Stimulated activated CD8-positive, alpha-beta memory T cell treated with anti-CD3 and anti-CD28 coated beads, Interleukin-4, amount 100 ng/mL, for 24 hours (primary cell): ENCODE data around the gene PRDM11.
A peak's percentile ranks its signal among the peaks of the same experiment; 100 is the strongest.

ENCODE experiments used
- DNase-seq: peaks from one replicate; pipeline ENCODE4 v3.0.0-alpha.2; 2020; ENCODE audit warnings: low read depth

The PRDM11 gene

DNA sequence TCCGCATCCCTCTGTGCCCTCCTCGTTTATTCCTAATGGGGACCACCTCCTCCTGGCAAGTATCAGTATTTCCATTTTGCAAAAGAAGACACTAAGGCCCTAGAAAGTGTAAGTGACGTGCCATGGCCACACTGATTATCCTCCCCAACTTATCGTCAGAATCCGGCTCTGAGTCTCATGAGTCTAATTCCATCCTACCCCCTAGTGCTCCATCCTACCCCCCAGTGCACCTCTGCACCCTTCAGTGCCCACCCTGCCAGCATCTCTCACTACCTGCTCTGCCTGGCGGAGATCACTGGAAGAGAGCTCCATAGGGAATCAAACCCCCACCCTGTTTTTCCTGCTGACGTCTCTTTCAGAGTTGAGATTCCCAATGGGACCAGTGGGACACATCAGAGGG is 31.8 kb downstream of the PRDM11 start:
- DNase-seq, result no peak

DNA sequence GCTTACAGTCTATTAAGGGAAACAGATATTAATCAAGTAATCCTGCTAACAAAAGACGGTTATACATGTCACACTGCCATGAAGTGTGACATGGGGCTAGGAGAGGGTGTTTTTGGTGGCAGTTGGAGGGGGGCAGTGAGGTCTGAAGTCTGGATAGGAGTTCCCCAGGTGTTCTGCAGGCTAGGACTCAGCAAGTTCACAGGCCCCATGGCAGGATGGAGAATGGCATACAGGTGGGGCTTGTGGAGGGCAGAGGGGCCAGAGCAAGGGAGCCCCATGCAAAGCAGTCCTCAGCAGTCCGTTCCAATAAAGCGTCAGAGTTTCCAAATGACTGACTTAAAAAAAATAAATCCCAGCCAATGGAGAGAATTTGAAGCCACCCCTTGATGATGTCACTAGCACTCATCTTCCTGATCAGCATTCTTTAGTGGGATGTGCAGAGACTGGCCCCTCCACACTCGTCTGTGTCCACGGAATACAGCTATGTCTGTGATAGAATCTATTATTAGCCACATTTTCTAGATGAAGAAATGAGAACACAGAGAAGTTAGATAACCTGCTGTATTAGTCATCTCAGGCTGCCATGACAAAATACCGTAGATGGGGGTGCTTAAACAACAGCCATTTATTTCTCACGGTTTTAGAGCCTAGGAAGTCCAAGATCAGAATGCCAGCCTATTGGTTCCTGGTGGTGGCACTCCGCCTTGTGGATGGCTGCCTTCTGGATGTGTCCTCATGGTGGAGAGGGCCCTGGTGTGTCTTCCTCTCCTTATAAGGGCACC is 32.6 kb downstream of the PRDM11 start:
- DNase-seq, result no peak

- DNase-seq, result no peak
Observed at GRCh38 chr11:45179686-45180178, 33.3 kb downstream of the PRDM11 start.

GRCh38 chr11:45180179-45180847 is 33.9 kb downstream of the PRDM11 start:
- DNase-seq, result no peak

- DNase-seq, result peak; percentile 52
Observed at GRCh38 chr11:45180848-45181192, 34.4 kb downstream of the PRDM11 start.

DNA sequence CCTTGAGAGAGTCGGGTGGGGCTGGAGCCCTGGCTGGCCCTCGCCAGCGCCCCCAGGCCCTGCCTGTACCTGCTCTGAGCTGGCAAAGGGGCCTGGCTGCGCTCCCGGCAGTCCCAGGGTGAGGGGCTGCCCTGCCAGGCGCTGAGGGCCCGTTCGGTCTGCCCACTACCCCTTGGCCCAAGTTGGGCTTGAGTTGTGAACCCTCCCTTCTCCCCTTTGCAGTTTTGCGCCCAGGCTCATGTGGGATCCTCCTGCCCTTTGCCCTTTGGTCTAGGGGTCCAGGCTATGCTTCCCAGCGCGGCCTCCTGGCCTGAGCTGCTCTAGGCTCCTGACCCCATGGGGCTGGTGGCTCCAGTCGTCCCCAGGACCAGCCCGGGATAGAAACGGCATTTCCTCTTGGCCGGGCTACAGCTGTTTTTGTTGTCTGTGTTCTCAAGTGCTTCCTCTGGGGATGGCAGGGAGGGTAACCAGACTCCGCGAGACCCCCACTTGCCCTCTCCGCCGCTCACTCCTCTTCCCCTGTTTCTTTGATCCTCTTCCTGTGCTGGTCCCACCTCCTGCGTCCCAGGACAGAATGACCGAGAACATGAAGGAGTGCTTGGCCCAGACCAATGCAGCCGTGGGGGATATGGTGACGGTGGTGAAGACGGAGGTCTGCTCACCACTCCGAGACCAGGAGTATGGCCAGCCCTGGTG is 34.9 kb downstream of the PRDM11 start:
- no peak for DNase-seq

- no peak for DNase-seq
Observed at GRCh38 chr11:45181889-45182550, 35.6 kb downstream of the PRDM11 start.

DNA sequence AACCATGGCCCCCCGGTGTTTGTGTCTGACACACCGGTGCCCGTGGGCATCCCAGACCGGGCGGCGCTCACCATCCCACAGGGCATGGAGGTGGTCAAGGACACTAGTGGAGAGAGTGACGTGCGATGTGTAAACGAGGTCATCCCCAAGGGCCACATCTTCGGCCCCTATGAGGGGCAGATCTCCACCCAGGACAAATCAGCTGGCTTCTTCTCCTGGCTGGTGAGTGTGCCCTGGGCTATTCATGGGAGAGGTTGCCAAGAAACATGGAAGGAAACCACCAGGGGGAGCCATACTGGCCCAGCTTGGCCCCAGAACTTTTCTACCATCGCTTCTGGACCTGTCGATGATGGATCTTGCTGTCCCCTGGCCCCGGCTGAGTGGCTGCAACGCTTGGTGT is 36.5 kb downstream of the PRDM11 start:
- DNase-seq, result no peak

- DNase-seq, result no peak
Observed at GRCh38 chr11:45184640-45185039, 38.2 kb downstream of the PRDM11 start.

DNA sequence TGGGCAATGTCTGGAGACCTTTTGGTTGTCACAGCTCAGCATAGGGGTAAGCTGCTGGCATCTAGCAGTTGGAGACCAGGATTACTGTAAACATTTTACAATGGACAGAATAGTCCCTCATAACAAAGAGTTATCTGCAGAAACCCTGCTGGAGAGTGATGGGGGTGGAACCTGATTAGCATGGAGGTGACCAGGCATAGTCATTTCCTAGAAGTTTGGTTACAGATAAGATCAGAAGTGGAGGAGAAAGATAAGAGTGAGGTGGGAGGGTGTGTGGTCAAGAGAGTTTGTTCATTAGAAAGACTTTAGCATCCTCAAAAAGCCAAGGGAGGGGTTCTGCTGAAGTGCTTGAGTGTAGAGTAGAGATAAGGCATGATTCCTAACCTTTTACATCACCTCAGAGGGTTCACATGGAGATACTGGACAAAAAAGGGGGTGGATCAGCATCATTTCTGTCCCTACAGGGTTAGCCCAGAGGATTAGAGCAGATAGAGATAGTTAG is 38.8 kb downstream of the PRDM11 start:
- DNase-seq, result no peak

GRCh38 chr11:45187375-45187774 is 40.9 kb downstream of the PRDM11 start:
- DNase-seq, result no peak

- DNase-seq, result no peak
Observed at GRCh38 chr11:45188127-45188526, 41.7 kb downstream of the PRDM11 start.

DNA sequence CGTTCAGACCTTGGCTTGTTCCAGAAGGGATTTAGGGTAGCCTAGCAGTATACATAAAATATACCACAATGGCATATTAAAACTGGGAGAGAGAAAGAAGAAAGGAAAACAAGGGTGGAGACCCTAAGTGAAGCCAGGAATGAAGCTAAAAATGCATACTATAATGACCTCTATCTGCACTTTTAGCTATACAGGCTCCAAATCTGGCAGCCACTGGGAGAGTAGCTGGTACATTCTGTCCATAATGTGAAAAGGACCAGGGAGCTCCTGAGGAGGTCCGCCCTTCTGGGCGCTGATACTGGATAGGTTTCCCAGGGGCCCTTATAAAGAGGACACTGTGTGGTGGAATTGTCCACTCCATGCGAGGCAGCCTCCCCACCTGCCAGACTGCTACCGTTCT is 42.8 kb downstream of the PRDM11 start:
- DNase-seq, result no peak

DNA sequence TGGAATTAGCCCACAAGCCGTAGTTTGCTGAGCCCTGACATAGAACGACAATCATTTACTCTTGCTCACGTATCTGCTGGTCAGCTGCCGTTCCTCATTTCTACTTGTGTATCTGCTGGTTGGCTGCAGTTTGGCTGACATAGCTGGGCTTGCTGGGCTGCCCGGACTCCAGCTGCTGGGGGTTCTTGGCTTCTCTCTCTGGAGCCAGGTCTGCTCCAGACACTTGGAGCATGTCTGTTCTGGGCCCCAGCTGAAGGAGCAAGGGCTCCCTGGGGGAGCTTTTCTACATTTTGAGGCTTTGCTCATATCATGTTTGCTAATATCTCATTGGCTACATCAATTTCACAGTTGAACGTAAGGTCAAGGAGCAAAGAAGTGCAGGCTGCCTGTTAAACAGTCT is 47.3 kb downstream of the PRDM11 start:
- DNase-seq, result no peak

- DNase-seq, result no peak
Observed at GRCh38 chr11:45204761-45205160, 58.3 kb downstream of the PRDM11 start.

- no peak for DNase-seq
Observed at GRCh38 chr11:45205978-45206377, 59.5 kb downstream of the PRDM11 start.

DNA sequence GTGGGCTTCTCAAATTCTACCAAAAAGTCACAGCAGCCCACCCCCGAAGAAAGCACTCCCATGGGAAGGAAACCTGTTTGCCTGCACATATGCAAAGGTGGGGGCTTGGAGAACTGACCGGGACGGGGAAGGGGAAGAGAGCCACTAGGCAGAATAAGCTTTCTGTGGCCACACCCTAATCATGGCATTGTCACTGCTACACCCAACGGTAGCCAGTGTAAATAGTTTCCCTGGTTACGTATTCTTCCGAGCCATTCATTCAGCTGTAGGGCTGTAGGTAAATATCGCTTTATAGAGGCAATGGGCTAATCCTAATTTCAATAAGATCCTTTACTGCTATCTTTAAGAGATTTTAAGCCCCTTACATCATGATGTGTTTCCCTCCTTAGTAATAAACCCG is 61.7 kb downstream of the PRDM11 start:
- DNase-seq, result no peak

GRCh38 chr11:45209000-45209879 is 62.8 kb downstream of the PRDM11 start:
- no peak for DNase-seq

DNA sequence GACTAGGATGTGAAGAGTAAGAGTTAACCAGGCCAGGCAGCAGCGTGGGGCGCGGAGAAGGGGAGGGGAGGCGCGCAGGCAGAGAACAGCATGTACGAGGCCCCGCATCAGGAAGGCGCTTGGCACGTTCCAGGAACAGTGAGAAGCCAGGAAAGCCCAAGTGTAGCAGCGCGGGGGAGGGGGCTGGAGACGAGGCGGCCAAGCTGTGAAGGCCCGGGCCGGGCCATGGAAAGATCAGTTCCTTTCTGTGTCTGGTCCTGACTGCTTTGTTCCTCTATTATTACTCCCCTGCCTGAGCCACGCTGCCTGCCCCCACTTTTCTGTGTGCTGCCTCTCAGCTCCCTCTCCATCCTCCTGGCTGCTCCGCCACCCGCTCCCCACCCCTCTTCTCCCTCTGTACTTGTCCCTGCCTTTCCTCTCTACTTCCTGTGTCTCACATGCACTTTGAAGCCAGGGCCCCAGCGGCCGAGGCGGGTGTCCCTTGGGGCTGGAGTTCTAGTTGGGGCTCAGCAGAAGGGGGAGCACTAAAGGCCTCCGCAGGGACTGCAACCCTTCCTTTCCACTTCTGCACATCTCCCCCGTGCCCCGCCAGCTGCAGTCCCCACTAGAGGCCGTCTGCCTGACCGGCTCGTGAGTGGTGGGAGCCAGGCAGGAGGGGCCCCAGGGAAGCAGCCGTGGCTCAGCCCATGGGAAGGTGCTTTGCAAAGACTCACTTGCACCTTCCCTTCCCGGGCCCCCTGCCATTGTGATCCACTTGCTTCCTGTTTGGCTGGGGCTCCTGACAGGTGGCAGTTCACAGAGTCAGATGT is 63.7 kb downstream of the PRDM11 start:
- no peak for DNase-seq

GRCh38 chr11:45210846-45211245 is 64.4 kb downstream of the PRDM11 start:
- DNase-seq, result no peak
